SK-N-MC (cell line): Measurements from ENCODE around the gene JAK1.

Experiments used
- EZH2 ChIP-seq: fragments of 200-600 bp; sonication (generic); IDR thresholded peaks from one replicate; pipeline ENCODE4 v1.6.1; 2017; ENCODE audit warnings: antibody characterized with exemption
- POLR2AphosphoS5 ChIP-seq: IDR thresholded peaks from 2 replicates; pipeline ENCODE4 v1.6.1; 2012; ENCODE audit warnings: mild to moderate bottlenecking, low read depth, low read length, borderline replicate concordance

GRCh38 chr1:64912191-64912590 lies 54.2 kb downstream of the JAK1 start:
- TF ChIP-seq EZH2: no peak
- no peak for TF ChIP-seq POLR2AphosphoS5
